ENCODE measurements around the gene CLSTN2.

- TF ChIP-seq EZH2 (IDR thresholded peaks at IDR 0.05; ENCODE audit: low read length, unreplicated experiment) (no peak), CTCF (conservative IDR thresholded peaks at IDR 0.05; ENCODE audit: low read depth, low read length) (no peak)
These were observed 506.0 kb downstream of the CLSTN2 start for GRCh38 chr3:140441006-140441405.

Measured in PC-3 (cell line).